GM21515 (cell line): ENCODE results near the gene PIAS4.
"Not testable (repeated sequence)": the region's sequence is repeated elsewhere in the genome, so short reads cannot be mapped to it uniquely, and the experiment has no call there.

Experiments used
- ATAC-seq: cut with Tn5 transposase; IDR thresholded peaks from one replicate; pipeline ENCODE4 v1.9.1; 2021; ENCODE audit not compliant: unreplicated experiment

The PIAS4 gene, protein sequence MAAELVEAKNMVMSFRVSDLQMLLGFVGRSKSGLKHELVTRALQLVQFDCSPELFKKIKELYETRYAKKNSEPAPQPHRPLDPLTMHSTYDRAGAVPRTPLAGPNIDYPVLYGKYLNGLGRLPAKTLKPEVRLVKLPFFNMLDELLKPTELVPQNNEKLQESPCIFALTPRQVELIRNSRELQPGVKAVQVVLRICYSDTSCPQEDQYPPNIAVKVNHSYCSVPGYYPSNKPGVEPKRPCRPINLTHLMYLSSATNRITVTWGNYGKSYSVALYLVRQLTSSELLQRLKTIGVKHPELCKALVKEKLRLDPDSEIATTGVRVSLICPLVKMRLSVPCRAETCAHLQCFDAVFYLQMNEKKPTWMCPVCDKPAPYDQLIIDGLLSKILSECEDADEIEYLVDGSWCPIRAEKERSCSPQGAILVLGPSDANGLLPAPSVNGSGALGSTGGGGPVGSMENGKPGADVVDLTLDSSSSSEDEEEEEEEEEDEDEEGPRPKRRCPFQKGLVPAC

DNA sequence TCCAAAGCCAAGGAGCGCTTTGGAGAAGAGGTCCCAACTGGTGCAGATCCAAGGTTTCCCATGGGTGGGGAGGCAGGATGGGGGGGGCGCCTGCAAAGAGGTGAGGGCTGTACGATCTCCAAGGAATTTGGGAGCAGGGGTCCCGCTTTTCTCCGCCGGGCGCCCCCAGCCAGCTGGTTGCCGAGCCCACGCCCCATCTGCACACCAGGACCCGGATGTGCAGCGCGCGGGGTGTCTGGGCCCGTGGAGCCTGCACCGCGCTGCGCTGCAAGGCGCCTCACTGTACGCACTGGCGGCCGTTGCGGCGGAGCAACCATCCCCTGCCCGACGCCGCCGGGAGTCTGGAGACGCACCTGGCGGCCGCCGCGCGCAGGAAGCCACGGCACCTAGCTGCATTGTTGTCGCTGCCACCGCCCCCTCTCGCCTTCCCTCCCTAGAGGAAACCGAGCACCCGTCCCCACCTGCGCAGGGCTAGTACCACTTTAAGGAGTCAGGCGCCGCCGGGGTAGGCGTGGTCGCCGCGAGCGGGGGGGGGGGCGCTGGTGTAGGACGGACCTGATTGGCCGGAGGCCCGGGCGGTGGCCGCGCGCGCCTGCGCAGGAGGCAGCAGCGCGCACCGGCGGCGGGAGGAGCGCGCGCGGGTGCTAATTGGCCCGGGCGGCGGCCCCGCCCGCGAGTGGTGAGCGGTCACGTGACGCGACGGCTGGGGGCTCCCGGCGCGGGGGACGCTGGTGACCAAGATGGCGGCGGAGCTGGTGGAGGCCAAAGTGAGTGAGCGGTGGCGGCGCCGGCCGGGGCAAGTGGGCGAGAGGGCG, at the start of gene PIAS4:
PIAS4 (plus strand) TSS at position 716 of the 815 bp plus-strand sequence; CDS start at position 741, 25 bp downstream.
- peak; percentile 80 for ATAC-seq

DNA sequence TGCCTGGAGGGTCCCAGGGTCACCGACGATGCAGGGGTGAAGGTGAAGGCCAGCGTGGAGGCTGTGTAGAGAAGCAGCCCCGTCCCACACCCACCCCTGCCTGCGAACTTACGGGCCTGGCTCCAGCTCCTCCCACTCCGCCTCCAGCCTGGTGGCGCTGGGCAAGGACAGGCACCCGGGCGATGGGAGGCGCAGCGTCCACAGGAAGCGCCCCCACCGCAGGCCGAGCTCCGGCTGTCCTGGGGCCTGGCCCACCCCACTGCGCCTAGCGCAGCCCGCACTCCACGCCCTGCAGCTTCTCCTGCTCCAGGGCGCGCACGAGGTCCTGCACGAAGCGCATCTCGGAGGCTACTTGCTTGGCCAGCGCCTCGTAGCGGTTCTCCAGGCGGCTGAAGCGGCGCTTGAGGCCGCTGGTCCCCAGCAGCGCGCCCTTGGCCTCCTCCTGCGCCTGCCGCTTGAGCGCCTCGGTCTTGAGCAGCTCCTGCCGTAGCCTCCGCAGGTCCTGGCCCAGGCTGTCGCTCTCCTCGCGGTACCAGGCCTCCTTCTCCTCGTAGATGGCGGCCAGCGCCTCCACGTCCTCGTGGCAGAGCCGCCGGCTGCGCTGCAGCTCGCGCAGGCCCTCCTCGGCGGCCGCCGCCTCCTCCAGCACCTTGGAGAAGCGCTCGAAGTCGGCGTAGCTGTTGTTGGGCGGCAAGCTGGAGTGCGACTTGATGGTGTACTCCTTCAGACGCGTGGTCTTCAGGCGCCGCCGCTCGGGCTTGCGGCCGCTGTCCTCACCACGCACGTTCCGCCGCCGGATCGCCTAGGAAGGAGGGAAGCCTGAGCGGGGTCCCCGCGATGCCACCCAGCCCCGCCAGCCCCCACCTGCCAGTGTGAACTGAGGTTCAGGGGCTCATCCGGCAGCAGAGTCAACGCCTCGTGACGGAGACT, 48.4 kb upstream of the PIAS4 start:
- ATAC-seq: no peak

DNA sequence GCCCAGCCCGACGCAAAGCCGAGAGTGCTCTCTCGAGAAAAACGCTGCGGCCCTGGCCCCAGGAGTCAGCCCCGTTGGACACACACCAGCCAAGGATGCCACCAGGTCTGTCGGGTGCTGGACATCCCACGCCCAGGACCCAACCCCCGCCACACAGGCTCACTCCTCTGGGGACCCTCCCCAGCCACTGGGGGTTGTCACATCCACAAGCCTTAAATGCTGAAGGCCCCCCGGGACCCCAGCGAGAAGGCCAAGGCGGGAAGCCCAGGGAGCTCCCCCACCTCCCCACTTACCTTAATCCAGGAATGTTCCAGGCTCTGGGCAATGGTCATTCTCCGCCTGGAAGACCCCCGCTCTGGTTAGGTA, 47.8 kb upstream of the PIAS4 start:
- ATAC-seq: no peak

DNA sequence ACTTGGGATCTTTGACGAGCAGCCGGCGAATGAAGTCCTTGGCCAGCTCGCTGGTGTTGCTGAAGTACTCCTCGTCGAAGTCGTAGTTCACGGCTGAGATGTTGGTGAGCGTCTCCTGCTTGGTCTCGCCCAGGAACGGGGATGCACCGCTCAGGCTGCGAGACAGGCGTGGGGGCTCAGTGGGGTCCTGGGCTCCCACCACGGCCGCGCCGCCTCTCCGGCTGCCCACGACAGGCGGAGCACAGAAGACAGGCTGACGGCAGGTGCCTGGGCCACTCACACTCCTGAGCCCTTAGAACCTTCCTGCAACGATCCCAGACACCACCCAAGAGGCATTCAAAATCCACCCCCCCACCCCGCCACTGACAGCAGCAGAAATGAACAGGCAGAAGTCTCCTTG, 46.5 kb upstream of the PIAS4 start:
- no peak for ATAC-seq

DNA sequence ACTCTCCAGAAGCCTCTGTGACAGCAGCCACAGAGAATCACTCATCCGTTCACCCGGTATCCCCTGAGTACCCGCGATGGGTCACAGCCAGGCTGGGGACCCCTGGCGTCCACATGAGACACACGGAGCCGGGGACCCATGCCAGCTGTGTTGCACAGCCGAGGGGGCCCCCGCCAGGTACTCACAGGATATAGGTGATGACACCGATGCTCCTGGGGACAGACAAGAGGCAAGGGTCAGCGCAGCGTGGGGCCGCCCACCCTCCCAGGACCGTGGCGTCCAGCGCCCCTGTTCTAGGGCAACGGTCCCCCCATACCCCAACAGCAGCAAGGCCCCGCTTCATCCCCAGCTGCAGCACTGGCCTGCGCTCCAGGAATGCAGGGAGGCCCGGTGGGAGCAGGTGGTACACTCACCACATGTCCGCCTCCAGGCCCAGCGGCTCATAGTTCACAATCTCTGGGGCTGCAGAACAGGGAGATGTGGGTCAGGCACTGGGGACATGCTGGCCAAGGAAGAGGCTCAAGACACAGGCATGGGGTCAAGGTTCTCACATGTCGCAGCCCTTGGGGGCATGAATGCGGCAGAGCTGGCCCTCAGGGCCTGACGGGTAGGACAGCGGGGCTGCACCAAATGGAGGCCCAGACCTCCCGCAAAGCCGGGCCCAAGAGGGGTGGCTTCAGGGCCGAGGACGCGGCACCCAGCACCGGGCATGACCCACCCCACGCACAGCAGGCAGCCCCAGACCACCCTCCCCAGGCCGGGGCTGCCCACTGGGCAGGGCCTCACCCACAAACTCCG, 43.9 kb upstream of the PIAS4 start:
- no peak for ATAC-seq

DNA sequence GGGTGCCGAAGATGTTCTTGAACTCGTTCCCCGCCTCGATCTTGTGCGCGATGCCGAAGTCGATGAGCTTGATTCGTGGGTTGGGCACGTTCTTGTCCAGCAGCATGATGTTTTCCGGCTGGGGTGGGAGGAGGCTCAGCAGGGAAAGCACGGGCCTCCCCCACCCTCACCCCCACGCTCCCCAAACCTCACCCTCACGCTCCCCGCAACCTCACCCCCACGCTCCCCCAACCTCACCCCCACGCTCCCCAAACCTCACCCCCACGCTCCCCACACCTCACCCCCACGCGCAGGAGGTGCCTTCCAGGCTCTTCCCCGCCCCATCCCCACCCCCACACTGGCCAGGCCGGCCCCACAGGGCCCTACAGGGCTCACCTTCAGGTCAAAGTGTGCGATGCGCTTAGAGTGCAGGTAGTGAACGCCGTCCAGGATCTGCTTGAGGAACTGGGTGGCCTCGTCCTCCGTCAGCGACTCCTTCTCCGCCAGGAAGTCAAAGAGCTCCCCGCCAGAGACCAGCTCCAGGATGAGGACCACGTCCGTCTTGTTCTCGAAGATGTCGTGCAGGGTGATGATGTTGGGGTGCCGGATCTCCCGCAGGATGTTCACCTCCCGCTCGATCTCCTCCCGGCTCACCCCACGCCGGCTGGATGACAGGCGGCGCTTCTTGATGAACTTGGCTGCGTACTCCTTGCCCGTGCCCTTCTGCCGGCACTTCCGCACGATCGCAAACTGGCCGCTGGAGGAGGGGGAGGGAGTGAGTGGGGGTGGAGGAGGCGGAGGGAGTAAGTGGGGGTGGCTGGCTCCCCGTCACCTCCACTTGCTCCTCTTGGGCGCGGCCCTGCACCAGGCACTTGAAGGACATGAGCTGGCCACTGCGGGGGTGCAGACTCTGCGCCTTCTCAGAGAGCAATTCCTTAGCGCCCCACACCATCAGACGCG, 43.0 kb upstream of the PIAS4 start:
- no peak for ATAC-seq

DNA sequence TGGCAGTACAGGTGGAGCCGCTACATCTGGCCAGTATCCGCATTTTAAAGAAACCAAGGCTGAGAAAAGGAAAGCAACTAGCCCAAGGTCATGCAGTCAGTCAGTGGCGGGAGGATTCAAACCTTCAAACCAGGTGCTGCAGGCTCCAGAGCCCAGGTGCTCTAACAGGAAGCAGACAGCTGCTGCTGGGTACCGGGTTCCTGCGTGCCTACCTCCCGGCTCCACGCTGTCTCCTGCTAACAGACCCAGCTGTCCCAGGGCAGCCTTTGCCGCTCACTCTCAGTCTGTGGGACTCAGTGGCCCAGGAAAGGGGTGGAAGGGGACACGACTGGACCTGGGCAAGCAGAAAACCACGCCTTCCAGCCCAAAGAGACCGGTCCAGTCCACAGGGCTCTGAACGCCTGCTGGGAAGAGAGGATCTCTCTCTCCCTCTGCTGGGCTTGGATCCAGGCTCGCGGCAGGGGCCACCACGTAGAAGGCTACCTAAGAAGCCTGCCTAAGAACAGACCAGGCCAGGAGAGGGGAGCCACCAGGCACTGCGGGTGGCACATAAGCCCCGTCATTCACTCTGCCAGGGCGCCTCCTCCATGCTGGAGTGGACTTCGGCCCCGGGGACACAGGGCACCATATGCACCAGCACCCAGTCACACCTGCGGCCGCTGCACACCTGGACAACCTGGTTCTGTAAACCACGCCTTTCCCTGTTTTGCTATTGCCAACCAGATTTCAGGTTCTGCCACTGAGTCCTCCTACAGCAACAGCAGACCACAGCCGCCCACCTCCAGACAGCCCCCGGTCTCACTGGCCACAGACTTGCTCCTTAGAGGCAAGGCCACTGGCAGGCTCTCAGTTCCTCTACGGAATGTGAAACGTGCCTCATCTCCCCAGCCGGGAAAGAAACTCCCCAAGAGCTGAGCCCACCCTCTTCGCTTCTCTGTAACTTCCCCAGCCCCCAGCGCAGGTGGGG, 41.2 kb upstream of the PIAS4 start:
- no peak for ATAC-seq

DNA sequence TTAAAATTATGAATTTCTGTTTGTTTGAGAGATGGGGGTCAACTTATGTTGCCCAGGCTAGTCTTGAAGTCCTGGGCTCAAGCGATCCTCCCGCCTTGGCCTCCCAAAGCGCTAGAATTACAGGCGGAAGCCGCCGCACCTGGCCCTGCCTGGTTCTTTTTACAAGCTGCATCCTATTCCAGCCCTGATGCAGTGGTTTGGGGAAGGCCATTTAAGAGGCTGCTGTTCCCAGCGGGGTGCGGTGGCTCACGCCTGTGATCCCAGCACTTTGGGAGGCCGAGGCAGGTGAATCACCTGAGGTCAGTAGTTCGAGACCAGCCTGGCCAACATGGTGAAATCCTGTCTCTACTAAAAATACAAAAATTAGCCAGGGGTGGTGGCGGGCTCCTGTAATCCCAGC, 39.6 kb upstream of the PIAS4 start:
- ATAC-seq: not testable (repeated sequence)

DNA sequence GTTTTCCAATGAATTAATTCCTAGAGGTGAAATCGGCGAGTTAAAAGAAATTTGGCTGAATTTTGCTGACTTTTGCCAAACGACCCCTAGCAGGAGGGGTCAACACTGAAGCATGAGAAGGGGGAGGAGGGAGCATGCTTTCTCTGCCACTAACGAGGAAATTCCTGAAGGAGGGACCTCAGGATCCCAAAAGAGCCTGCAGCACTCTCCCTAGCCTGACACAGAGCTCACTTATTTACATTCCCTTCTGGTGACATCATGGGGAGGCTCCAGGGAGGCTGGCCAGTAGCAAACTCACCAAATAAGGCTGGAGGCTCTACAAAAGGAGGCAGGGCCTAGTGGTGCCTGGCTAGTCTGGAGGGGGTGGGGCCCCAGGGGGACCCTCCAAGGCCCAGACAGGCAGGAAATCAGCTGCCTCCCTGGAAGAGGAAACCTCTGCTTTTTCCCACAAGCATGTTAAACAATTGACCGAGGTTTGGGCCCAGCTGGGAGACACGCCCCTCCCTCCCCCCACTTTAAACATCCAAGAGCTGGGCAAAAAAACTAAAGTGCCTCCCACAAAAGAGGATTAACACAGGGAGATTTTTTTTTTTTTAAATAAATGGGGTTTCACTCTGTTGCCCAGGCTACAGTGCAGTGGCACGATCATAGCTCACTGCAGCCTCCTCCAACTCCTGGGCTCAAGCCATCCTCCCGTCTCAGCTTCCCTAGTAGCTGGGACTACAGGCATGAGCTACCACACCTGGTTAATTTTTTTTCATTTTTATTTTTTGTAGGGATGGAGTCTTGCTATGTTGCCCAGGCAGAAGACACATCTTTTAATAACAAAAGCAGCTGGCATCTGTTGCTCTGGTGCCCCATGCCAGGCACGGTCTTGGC, 38.7 kb upstream of the PIAS4 start:
- ATAC-seq: no peak

DNA sequence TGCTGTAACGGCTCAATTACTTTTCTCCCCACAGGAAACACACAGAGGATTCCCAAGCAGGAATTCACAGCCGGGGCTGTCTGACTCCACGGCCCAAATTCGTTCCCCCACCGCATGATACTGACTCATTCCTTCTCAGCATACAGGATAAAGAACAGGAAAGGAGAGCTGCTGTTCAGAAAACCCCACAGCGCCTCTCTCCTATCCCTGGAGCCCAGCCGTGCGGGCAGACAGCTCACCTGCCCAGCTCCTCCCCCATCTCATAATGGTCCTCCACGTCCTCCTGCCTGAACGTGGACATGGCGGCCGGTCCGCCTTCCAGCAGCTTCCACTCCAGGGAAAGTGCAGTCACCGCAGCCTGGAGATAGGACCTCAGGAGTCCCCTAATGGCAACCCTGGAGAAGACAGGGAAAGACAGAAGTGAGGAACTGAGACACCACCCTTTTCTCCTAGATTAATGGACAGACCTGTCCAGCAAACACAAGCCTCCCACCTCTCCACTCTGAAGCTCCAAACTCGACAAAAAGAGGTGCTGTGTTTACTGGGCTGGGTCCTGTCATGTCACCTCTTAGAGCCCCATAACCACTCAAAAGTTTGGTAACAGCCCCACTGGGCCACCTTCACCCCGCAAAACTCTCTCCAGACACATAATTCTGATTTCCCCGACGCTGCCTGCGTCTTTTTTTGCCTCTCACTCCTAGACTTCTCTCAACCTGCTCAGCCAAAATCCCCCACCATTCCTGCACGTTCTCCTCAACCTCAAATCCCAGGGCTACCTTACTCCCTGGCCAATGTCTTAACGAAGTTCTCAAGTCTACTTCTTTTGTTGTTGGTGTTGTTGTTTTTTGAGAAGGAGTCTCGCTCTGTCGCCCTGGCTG, 37.9 kb upstream of the PIAS4 start:
- no peak for ATAC-seq

DNA sequence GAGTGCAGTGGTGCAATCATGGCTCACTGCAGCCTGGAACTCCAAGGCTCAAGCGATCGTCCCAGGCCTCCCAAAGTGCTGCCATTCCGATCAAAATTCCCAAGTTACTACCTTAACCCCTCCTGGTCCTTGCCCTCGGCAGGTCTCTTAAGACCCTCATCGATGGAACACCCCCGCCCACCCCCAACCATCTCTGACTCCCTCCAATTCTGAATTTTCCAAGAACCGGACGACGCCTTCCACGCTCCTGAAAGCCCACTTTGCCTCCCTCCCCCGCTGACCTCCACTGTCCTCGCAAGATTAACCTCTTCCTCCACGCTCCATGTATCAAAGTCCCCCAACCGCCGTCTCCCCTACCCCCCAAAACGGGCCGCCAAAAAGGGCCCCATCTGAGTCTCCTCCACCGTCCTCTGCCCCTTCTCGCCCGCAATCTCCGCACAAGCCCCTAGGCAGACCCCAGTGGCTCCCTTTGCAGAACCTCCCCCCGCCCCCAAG, 37.2 kb upstream of the PIAS4 start:
- ATAC-seq: no peak

DNA sequence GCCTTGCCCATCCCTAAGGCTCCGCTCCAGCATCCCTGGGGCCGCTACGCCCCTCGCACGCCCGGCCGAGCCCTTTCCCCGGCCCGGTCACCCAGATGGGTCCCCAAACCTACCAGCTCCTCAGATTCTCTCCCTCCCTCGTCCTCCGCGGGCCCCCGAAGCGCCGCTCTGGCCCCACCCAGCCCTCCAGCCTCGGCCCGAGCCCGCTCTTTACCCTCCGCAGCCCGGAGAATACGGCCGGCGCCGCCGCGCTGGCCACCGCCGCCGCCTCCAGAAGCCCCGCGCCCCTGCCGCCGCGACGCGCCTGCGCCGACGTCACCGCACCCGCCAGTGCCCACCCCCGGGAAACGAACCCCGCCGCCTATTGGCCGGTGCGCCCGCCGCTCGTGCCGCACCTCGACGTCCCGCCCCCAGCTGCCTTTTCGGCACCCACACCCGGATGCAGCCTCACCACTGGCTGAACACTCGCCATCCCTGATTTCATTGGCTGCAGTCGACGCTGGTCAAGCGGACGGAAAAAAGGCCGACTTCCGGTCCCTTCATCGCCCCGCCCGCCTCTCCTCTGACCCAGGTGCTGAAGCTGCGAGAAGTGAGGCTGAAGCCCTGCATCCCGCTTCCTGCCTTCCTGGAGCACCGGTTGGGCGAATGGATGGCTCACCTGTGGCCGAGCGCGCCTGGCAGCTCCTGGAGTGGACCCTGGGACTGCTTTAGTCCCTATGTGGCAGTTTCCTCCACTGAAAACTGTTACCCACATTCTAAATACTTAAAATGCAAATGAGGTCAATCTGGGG, 36.5 kb upstream of the PIAS4 start, which contains the start of gene DAPK3:
DAPK3 (minus strand) TSS at position 292 of the 791 bp plus-strand sequence. CDS start 1,364 bp downstream, outside the sequence.
- peak; percentile 85 for ATAC-seq

DNA sequence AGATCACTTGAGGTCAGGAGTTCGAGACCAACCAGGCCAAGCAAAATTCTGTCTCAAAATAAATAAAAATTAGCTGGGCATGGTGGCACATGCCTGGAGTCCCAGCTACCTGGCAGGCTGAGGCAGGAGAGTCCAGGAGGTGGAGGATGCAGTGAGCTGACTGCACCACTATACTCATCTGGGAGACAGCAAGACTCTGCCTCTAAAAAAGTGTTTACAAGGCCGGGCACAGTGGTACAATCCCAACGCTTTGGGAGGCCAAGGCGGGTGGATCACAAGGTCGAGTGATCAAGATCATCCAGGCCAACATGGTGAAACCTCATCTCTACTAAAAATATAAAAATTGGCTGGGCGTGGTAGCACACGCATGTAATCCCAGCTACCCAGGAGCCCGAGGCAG, 32.4 kb upstream of the PIAS4 start:
- ATAC-seq: no peak

DNA sequence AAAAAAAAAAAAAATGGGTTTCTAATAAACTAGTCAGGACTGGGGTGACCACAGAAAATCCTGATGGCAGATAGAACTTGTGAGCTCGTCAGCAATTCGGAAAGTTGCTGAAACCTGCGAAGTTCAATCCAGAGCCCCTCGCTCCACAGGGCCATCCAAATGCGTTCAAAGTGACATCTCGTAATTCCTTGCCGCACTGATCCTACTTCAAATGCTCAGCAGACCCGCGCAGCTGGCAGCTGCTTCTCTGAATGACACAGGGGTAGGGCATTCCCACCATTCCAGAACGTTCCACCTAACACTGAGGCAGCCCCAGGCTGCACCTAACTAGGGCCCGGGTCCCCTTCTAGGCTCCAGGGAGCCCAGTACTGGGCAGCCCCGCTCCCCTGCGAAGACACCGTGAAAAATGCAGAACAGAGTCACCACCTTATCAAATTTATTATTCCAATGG, 31.9 kb upstream of the PIAS4 start:
- ATAC-seq: no peak
